B cell (primary cell): ENCODE measurements around the gene NXT2. TPM values are rescaled to one million over a fixed set of nuclear protein-coding genes. Genes with fewer than 3 reads are reported as not detected.

Experiments
- ATAC-seq: fragments of 200-7000 bp; cut with Tn5 transposase; one replicate; pipeline ENCODE4 v1.10.0; 2021; ENCODE audit warnings: low read depth, mild to moderate bottlenecking, moderate number of reproducible peaks, moderate library complexity
- CTCF ChIA-PET: fragments of 350-600 bp; sonication (Branson Sonifier 250); formaldehyde crosslinking; loops from one replicate; lab custom pipeline; 2021; ENCODE audit warnings: antibody characterized with exemption, inconsistent platforms; lab: Charles Lee
- POLR2A ChIA-PET: fragments of 350-600 bp; sonication (Branson Sonifier 250); formaldehyde crosslinking; loops from one replicate; lab custom pipeline; 2021; ENCODE audit warnings: antibody characterized with exemption; lab: Charles Lee
- DNase-seq: peaks from one replicate; pipeline ENCODE4 v3.0.0; 2013
- H2AFZ ChIP-seq: 2 replicates; pipeline ENCODE4 v1.6.1; 2012; ENCODE audit warnings: mild to moderate bottlenecking, low read depth, low read length; ENCODE audit not compliant: insufficient read depth, poor library complexity, severe bottlenecking
- H3K27ac ChIP-seq, 2 donors: 1 replicate in 1 of 2; 2 replicates in 1 of 2; pipeline ENCODE4 v1.5.1; 2012 to 2013; ENCODE audit warnings: low read length in 2 of 2, mild to moderate bottlenecking in 2 of 2, moderate library complexity in 1 of 2
- H3K27me3 ChIP-seq, 4 experiments: fragments of 200-600 bp in 1 of 4; sonication (generic) in 1 of 4; replicated peaks in 1 of 4; 1 replicate in 2 of 4; 2 replicates in 2 of 4; pipeline versions ENCODE4 v1.6.1 to v1.7.0; 2013 to 2016; ENCODE audit warnings: low read length in 3 of 4, mild to moderate bottlenecking in 2 of 4, mixed read lengths in 1 of 4, moderate library complexity in 1 of 4; ENCODE audit not compliant: insufficient read depth in 4 of 4, control insufficient read depth in 3 of 4; ENCODE audit errors: control extremely low read depth in 1 of 4
- H3K36me3 ChIP-seq, 2 experiments: replicated peaks in 1 of 2; 1 replicate in 1 of 2; 2 replicates in 1 of 2; pipeline versions ENCODE4 v1.6.1 to v1.7.1; 2013; ENCODE audit warnings: low read length in 1 of 2; ENCODE audit not compliant: insufficient read depth in 2 of 2, control insufficient read depth in 1 of 2; ENCODE audit errors: control extremely low read depth in 1 of 2, extremely low read depth in 1 of 2
- H3K4me1 ChIP-seq, 2 donors: fragments of 200-600 bp in 1 of 2; sonication (generic) in 1 of 2; 1 replicate in 1 of 2; 2 replicates in 1 of 2; pipeline versions ENCODE4 v1.5.1 to v1.6.1; 2013 to 2017; ENCODE audit warnings: low read length in 2 of 2; ENCODE audit not compliant: control insufficient read depth in 2 of 2, insufficient read depth in 2 of 2
- H3K4me2 ChIP-seq: replicated peaks from 2 replicates; pipeline ENCODE3; 2012; ENCODE audit warnings: mild to moderate bottlenecking, low read depth, low read length; ENCODE audit not compliant: poor library complexity, severe bottlenecking
- H3K4me3 ChIP-seq, 5 experiments: fragments of 200-600 bp in 1 of 5; sonication (generic) in 1 of 5; 1 replicate in 3 of 5; 2 replicates in 2 of 5; pipeline versions ENCODE4 v1.5.1 to v1.7.0; 2011 to 2016; ENCODE audit warnings: low read length in 4 of 5, mild to moderate bottlenecking in 4 of 5, low read depth in 2 of 5, control low read depth in 1 of 5, moderate library complexity in 1 of 5; ENCODE audit not compliant: insufficient read depth in 1 of 5; ENCODE audit errors: control extremely low read depth in 1 of 5, extremely low read depth in 1 of 5
- H3K79me2 ChIP-seq: fragments of 200-600 bp; sonication (generic); one replicate; pipeline ENCODE4 v1.6.0; 2016; ENCODE audit warnings: low read length; ENCODE audit not compliant: control insufficient read depth, insufficient read depth
- H3K9ac ChIP-seq: fragments of 200-600 bp; sonication (generic); 2 replicates; pipeline ENCODE4 v1.6.1; 2017; ENCODE audit warnings: mild to moderate bottlenecking, low read length, moderate library complexity
- H3K9me3 ChIP-seq, 3 donors: one replicate each; pipeline versions ENCODE4 v1.6.1 to v1.7.1; 2013; ENCODE audit warnings: low read length in 2 of 3; ENCODE audit not compliant: control insufficient read depth in 2 of 3, insufficient read depth in 1 of 3; ENCODE audit errors: control extremely low read depth in 1 of 3
- H4K20me1 ChIP-seq: 2 replicates; pipeline ENCODE4 v1.6.0; 2012; ENCODE audit warnings: mild to moderate bottlenecking, low read length; ENCODE audit not compliant: insufficient read depth, control insufficient read depth, poor library complexity, severe bottlenecking
- H3K27ac Mint-ChIP-seq: one replicate; pipeline ENCODE4 v1.8.0; 2021; ENCODE audit warnings: mixed read lengths
- H3K27me3 Mint-ChIP-seq: one replicate; pipeline ENCODE4 v1.8.0; 2021; ENCODE audit warnings: mixed read lengths
- H3K4me1 Mint-ChIP-seq: one replicate; pipeline ENCODE4 v1.8.0; 2021; ENCODE audit warnings: mixed read lengths
- H3K4me3 Mint-ChIP-seq: one replicate; pipeline ENCODE4 v1.8.0; 2021; ENCODE audit warnings: mixed read lengths
- H3K9me3 Mint-ChIP-seq: one replicate; pipeline ENCODE4 v1.8.0; 2022; ENCODE audit warnings: mixed read lengths; ENCODE audit not compliant: insufficient read depth
- CTCF ChIP-seq: fragments of 200-600 bp; IDR thresholded peaks from one replicate; pipeline ENCODE4 v1.8.0; 2022; ENCODE audit warnings: antibody characterized with exemption, mild to moderate bottlenecking
- EZH2 ChIP-seq: IDR thresholded peaks from 2 replicates; pipeline ENCODE4 v1.6.1; 2012; ENCODE audit warnings: borderline replicate concordance, low read depth, mild to moderate bottlenecking, moderate library complexity, low read length; ENCODE audit not compliant: insufficient read depth, poor library complexity, severe bottlenecking
- WGBS: methylation state at CpG from one replicate; pipeline ENCODE4 v1.1.5; 2013; ENCODE audit warnings: missing lambda C conversion rate; ENCODE audit not compliant: insufficient coverage; 5-methylcytosine and 5-hydroxymethylcytosine counted together
- intact Hi-C: fragments of 100-400 bp; cut with micrococcal nuclease; formaldehyde crosslinking; loops from one replicate; pipeline ENCODE4 v1.10.0; 2022
- polyA plus RNA-seq: library from polyadenylated mRNA; depleted of rRNA; stranded (reverse); fragments of >200 nt; gene quantifications from 2 replicates; pipeline ENCODE4 v1.2.3, GENCODE V29; 2012
- total RNA-seq, 2 donors: library from RNA; stranded (reverse); fragments of 120-200 nt in 1 of 2; gene quantifications; 1 replicate in 1 of 2; 2 replicates in 1 of 2; pipeline versions ENCODE4 v1.2.3 to v1.2.4, GENCODE V29; 2013 to 2022

NXT2 gene
- total and polyA plus RNA-seq, 2 donors (not counting 1 experiment from before 2014, with no cell fraction given) = 3.1 to 9.5 TPM

GRCh38 chrX:109519001-109519400 lies 17.6 kb upstream of the NXT2 start:
- Histone ChIP-seq H3K4me1 (no peaks in the 10 kb centered on the region), H3K27me3 (no peaks in the 10 kb centered on the region), H3K9me3 (no peaks in the 10 kb centered on the region), H3K9ac (no peak overlapping the region), H3K36me3 (no peaks in the 10 kb centered on the region), H3K4me3 (no peak overlapping the region), H4K20me1 (no peaks in the 10 kb centered on the region), H2AFZ (no peak overlapping the region), H3K27ac (no peak overlapping the region), H3K4me2 (no peak overlapping the region), H3K79me2 (no peaks in the 10 kb centered on the region)
- no peak overlapping the region for H3K27ac Mint-ChIP-seq
- no peaks in the 10 kb centered on the region for H3K9me3 Mint-ChIP-seq
- DNase-seq (no peak), ATAC-seq (no peak)
- intact Hi-C loops = no loop called here
- H3K4me1 Mint-ChIP-seq = no peaks in the 10 kb centered on the region
- WGBS = no CpG with 5 or more reads among the region's 1 CpG
- H3K4me3 Mint-ChIP-seq = no peak overlapping the region
- TF ChIP-seq EZH2 = no peak
- no peak for TF ChIP-seq CTCF
- POLR2A ChIA-PET = no interaction called here
- CTCF ChIA-PET = no interaction called here
- H3K27me3 Mint-ChIP-seq = peaks cover 5% of the 10 kb centered on the region

DNA sequence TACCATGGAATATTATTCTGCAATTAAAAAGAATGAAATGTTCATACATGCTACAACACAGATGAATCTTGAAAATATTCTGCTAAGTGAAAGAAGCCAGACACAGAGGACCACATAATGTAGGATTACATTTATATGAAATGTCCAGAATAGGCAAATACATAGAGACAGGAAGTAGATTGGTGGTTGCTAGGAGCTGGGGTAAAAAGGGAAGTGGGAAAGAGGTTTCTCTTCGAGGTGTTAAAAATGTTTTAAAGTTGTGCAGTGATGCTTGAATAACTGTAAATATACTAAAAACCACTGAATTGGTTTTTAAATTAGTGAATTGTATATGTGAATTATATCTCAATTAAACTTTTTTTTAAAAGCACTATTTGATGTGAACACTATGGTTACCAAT lies 3.6 kb upstream of the NXT2 start:
- Histone ChIP-seq H3K79me2 (no peaks in the 10 kb centered on the region), H3K27me3 (no peaks in the 10 kb centered on the region), H3K4me1 (peaks cover 18 to 20% of the 10 kb centered on the region in 2 donors), H3K4me3 (no peak overlapping the region), H4K20me1 (no peaks in the 10 kb centered on the region), H2AFZ (no peak overlapping the region), H3K27ac (no peak overlapping the region), H3K36me3 (no peaks in the 10 kb centered on the region), H3K9ac (no peak overlapping the region), H3K4me2 (peak overlapping the region; percentile 40), H3K9me3 (peaks cover 0 to 5% (median 0%) of the 10 kb centered on the region in 3 donors)
- WGBS = no CpG with 5 or more reads among the region's 1 CpG
- ATAC-seq = no peak
- peak; percentile 57 for DNase-seq
- Mint-ChIP-seq H3K4me3 (peak overlapping the region; percentile 56), H3K27ac (peak overlapping the region; percentile 79), H3K4me1 (peaks cover 35% of the 10 kb centered on the region), H3K27me3 (no peaks in the 10 kb centered on the region), H3K9me3 (no peaks in the 10 kb centered on the region)
- no peak for TF ChIP-seq CTCF
- TF ChIP-seq EZH2 = no peak
- POLR2A ChIA-PET = no interaction called here
- CTCF ChIA-PET = interaction anchor here (0.5 to 0.9 kb wide), 2 partner anchors 47 to 107 kb away, joined by 3 to 4 read pairs; no protein-coding TSS in a partner anchor
- intact Hi-C loops = loop anchor here (5.0 kb wide), 2 partner anchors 46 to 784 kb away; partner anchors contain the start of gene AMMECR1
